Globus pallidus (tissue), 1 donor: ENCODE measurements around the gene FCN3.
"Not testable (repeated sequence)": the region's sequence is repeated elsewhere in the genome, so short reads cannot be mapped to it uniquely, and the experiment has no call there.

ENCODE experiments used
- DNase-seq: peaks from one replicate; pipeline ENCODE4 v3.0.0-alpha.2; 2015; ENCODE audit warnings: low spot score

Gene FCN3

DNA sequence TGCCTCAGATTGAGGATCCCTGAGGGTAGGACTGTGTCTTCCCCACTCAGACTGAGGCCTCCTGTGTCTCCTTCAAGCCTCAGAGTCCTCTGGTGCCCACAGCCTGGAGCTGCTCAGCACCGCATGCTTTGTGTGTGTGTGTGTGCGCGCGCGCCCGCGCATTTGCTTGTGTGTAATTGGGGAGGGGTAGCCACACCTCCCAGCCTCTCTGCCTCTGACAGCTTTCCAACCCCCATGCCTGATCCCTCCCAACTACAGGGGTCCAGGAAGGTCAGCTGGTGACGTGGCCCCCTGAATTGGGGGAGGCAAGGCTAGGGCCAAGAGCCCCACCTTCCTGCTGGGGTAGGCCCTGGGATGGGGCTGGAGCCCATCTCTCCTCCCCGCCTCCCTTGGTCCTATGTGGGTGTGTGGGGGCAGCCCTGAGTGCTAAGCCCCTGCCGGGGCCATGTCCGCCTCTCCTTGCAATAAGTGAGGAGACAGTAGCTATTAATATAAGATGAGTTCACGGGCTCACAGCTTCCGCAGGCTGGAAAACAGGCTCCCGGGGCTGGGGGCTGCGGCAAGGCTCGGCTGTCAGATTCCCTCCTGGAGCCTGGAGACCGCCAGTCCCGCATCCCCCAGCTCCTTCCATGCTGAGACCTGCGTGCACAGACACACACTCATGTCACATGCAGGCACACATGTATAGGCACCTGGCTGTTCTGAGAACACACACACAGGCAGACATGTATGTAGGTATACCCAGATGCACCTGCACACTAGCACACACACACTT, 24.8 kb upstream of the FCN3 start:
- DNase-seq: no peak

GRCh38 chr1:27398405-27399149, 24.0 kb upstream of the FCN3 start:
- DNase-seq: no peak

DNA sequence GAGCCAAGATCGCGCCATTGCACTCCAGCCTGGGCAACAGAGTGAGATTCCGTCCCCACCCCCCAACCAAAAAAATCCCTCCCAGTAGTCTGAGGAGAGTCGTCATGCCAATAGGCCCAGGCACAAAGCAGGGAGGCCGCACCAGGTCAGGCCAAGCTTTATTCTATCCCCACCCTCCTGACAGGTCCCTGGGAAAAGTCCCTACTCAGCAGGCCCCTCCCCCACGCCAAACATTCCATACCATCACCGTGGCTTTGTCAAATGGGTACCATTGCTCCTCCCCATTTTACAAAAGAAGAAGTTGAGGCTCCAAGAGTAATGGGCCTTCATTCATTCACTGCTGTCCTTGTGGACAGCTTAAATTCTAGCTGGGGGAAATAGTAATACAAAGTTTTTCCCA, 23.1 kb upstream of the FCN3 start:
- no peak for DNase-seq

DNA sequence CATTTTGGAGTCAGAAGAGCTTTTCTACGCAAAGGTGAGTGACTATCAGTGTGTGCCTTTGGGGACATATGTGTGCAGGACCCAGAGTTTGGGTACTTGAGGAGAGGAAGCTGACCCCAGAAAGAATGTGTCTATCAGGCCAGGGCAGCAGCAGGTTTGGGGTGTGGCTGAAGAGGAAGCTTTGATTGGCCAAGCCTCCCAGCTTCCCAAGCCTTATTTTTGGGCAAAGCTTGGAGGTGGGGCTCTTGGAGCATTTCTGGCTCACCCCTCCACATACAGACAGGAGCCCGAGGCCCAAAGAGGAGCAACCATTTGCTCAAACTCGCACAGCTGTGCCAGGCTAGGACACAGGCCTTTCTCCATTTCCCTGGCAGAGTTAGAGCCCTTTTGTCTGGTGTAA, 22.5 kb upstream of the FCN3 start:
- no peak for DNase-seq

DNA sequence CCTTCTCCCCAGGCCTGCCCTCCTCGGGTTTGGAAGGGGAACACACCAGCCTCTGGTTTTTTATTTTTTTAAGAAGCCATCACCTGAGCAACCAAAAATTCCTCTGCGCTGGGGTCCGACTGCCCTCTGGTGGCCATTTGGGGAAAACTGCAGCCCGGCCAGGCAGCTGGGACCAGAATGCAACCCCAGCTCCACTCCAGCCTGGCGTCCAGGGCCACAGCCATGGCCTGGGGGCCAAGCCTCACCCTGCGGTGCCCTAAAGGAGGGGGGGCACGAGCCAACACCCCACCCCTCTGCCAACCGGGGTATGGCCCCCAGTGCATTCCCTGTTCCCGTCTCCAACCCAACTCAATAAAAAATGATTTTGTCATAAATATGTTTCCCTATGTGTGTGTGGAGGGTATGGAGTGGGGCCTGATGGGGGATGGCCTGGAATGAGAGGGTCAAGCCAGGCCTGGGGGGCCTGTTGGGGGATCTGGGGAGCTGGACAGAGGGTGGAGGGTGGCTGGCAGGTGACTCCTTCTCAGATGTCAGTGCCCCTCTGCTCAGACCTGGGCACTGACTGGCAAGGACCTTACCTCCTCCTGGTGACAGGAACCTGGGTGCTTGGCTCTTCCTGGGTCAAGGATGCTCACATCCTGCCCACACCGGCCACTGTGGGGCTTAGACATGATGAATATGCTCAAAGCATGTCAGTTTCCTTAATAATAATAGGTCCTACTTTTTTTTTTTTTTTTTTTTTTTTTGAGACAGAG, 21.0 kb upstream of the FCN3 start:
- peak; percentile 54 for DNase-seq

DNA sequence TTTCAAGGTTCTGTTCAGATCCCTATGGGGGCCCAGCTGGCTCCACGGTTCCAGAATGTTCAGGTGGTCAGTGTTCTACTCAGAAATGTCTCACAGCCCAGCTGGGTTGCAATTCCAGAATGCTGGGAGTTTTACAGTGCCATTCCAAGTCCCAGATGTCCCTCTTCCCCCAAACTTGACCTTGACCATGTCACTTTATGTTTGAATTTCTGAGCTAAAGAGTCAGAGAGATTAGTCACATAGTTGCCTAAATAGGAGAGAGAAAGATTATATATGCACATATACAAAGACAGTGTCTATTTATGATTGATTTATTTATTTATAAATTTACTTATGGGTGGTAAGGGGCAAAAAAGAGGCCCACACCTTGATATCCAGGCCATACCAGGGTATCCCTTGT, 20.3 kb upstream of the FCN3 start:
- no peak for DNase-seq

DNA sequence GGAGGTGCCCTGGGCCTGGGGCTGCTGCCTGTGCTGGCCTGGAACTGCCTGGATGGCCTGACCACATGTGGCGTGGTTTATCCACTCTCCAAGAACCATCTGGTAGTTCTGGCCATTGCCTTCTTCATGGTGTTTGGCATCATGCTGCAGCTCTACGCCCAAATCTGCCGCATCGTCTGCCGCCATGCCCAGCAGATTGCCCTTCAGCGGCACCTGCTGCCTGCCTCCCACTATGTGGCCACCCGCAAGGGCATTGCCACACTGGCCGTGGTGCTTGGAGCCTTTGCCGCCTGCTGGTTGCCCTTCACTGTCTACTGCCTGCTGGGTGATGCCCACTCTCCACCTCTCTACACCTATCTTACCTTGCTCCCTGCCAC, 19.6 kb upstream of the FCN3 start:
- DNase-seq: no peak

- DNase-seq: no peak
These were observed 19.1 kb upstream of the FCN3 start for GRCh38 chr1:27393641-27394281.

- no peak for DNase-seq
These were observed 18.4 kb upstream of the FCN3 start for GRCh38 chr1:27392778-27393635.

GRCh38 chr1:27392096-27392777, 17.6 kb upstream of the FCN3 start, which contains the start of gene GPR3:
GPR3 (plus strand) TSS chr1:27392622; CDS start chr1:27393799, 1,177 bp downstream.
- peak; percentile 74 for DNase-seq

DNA sequence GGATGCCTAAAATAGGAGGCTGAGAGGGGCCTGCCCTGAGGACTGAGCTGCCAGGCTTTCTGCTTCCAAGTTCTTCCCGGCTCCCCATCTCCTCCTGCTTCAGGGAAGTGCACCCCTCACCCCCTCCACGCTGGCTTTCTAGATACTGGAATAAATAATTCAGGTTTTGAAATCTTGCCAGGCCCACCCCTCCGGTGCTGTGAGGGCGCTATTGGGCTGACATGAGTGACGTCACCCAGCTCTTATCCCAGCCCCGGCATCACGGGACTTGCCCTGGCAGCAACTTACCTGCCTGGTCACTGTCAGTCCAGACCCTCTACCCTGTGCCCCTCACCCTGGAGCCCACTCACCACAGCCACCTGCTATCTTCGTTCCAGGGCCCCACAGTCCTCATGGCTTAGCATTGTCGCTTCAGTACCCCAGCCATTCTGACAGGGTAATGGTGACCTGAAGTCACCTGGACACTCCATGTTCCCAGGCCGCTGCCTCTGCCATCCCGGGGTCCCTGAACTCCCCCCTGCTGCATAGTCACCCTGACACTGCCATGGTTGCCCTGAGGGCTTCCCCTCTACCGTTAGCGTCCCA, 17.0 kb upstream of the FCN3 start:
- DNase-seq: peak; percentile 44

DNA sequence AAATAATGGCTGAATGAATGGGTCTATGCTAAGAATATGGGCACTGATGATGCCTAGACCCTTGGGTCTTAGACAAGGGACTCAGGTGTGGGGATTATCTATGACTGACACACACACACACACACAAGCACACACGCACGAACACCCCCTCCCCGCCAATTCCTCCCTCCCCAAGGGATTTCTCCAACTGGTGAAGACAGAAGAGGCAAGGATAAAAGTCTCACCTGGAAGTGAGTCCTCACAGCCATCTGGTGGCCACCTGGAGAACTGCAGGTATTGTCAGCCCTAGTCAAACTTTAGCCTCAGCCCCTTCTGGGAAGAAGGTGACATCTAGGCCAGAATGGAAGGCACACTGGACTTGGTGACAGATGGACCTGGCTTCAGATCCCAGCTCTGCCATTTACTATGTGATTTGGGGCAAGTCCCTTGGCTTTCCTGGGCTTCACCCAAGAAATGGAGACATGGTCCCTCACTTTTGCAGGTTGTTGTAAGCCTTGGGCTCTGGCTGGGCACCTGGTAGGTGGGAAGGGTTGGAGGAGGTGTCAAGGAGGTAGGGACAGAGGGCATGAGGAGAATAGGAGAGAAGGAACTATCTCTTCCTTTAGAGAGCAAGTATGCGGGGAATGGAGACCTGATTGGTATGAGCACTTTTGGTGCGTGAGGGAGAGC, 13.8 kb upstream of the FCN3 start:
- no peak for DNase-seq

- not testable (repeated sequence) for DNase-seq
These were observed 10.2 kb upstream of the FCN3 start for GRCh38 chr1:27384797-27385196.

- no peak for DNase-seq
These were observed 9.0 kb upstream of the FCN3 start for GRCh38 chr1:27383661-27384060.

GRCh38 chr1:27383039-27383605, 8.5 kb upstream of the FCN3 start, which contains the start of gene CD164L2:
CD164L2 (minus strand) TSS chr1:27383333; CDS start chr1:27383239, 94 bp downstream.
- no peak for DNase-seq

DNA sequence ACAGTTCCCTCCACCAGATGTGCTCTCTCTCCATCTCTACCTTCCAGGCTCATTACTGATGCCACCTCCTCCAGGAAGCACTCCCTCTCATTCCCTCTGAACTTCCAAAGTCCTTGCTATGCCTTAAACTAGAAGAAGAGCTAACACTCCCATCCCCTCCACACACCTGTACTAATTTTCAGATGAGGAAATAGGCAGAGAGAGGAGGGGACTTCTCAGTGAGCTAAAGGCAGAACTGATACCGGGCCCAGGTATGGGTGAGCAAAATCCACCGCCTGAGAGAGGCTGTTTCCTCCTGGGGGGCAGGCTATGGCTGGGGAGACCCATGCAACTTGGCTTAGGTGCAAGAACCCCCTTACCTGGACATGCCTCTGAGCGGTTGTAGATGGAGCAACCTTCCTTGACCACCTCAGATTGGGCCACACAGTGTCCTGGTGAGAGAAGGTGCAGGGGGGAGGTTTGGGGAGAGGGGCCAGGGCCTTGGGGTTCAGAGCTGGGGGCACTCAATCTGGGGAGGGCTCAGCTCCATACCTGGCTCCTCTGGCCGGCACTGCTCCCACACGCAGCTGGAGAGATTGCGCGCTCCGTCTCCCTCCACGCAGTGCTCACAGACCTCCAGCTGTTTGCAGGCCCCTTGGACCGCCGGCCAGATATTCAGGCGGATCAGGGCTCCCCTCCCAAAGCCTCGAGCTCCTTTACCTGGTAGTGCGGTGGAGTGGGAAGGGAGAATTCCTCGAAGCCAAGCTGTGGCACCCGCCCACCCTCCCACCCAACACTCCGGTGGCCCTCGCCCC, 7.5 kb upstream of the FCN3 start:
- no peak for DNase-seq

GRCh38 chr1:27380766-27381733, 6.4 kb upstream of the FCN3 start:
- DNase-seq: no peak
